CD4-positive, alpha-beta memory T cell (primary cell): ENCODE measurements around the gene FXR2. TPM values are rescaled to one million over a fixed set of nuclear protein-coding genes. Genes with fewer than 3 reads are reported as not detected.
A peak's percentile ranks its signal among the peaks of the same experiment; 100 is the strongest.

Experiments used
- CTCF ChIA-PET: fragments of 350-600 bp; sonication (Branson Sonifier 250); formaldehyde crosslinking; loops from one replicate; lab custom pipeline; 2021; ENCODE audit warnings: inconsistent platforms; ENCODE audit not compliant: partially characterized antibody; lab: Charles Lee
- POLR2A ChIA-PET: fragments of 350-600 bp; sonication (Branson Sonifier 250); formaldehyde crosslinking; loops from one replicate; lab custom pipeline; 2021; ENCODE audit not compliant: partially characterized antibody; lab: Charles Lee
- DNase-seq, 5 donors: peaks; one replicate each; pipeline versions ENCODE4 v3.0.0 to v3.0.0-alpha.2; 2020 to 2022; ENCODE audit warnings: mixed read lengths in 1 of 5
- H3K27ac ChIP-seq: one replicate; pipeline ENCODE4 v1.7.0; 2013; ENCODE audit warnings: low read depth, low read length
- H3K27me3 ChIP-seq: 2 replicates; pipeline ENCODE4 v1.7.0; 2013; ENCODE audit warnings: mild to moderate bottlenecking, low read length, moderate library complexity; ENCODE audit not compliant: insufficient read depth
- H3K36me3 ChIP-seq: 2 replicates; pipeline ENCODE4 v1.7.0; 2013; ENCODE audit warnings: mild to moderate bottlenecking, low read length, moderate library complexity; ENCODE audit not compliant: insufficient read depth
- H3K4me1 ChIP-seq: 2 replicates; pipeline ENCODE4 v1.7.0; 2013; ENCODE audit warnings: mild to moderate bottlenecking, low read length, moderate library complexity; ENCODE audit not compliant: insufficient read depth
- H3K4me3 ChIP-seq, 2 donors: one replicate each; pipeline ENCODE4 v1.7.0; 2013; ENCODE audit warnings: low read length in 2 of 2, mild to moderate bottlenecking in 1 of 2
- H3K9me3 ChIP-seq, 2 donors: one replicate each; pipeline ENCODE4 v1.7.0; 2013; ENCODE audit warnings: low read length in 2 of 2, control low read depth in 1 of 2; ENCODE audit not compliant: control insufficient read depth in 1 of 2
- H3K27ac Mint-ChIP-seq, 7 donors: one replicate each; pipeline ENCODE4 v1.8.0; 2020 to 2021; ENCODE audit warnings: mixed read lengths in 7 of 7, mild to moderate bottlenecking in 6 of 7, inconsistent platforms in 3 of 7, moderate library complexity in 3 of 7
- H3K27me3 Mint-ChIP-seq, 2 donors: one replicate each; pipeline ENCODE4 v1.8.0; 2020 to 2021; ENCODE audit warnings: mixed read lengths in 2 of 2
- H3K36me3 Mint-ChIP-seq, 2 donors: one replicate each; pipeline ENCODE4 v1.8.0; 2020 to 2021; ENCODE audit warnings: mixed read lengths in 2 of 2, inconsistent platforms in 1 of 2, mild to moderate bottlenecking in 1 of 2
- H3K4me1 Mint-ChIP-seq, 4 donors: one replicate each; pipeline ENCODE4 v1.8.0; 2020 to 2021; ENCODE audit warnings: mixed read lengths in 4 of 4, mild to moderate bottlenecking in 1 of 4
- H3K4me3 Mint-ChIP-seq, 8 donors: one replicate each; pipeline ENCODE4 v1.8.0; 2020 to 2021; ENCODE audit warnings: mixed read lengths in 8 of 8, mild to moderate bottlenecking in 7 of 8, moderate library complexity in 6 of 8, inconsistent platforms in 3 of 8
- H3K9me3 Mint-ChIP-seq, 8 donors: one replicate each; pipeline ENCODE4 v1.8.0; 2020 to 2021; ENCODE audit warnings: mixed read lengths in 8 of 8, mild to moderate bottlenecking in 5 of 8, inconsistent platforms in 3 of 8, moderate library complexity in 1 of 8
- intact Hi-C: fragments of 100-400 bp; cut with micrococcal nuclease; formaldehyde crosslinking; loops from one replicate; pipeline ENCODE4 v1.15.1; 2023
- polyA plus RNA-seq, 2 donors: library from polyadenylated mRNA; unstranded; fragments of 300-500 nt; fragmentation: Illumina TruSeq; gene quantifications; one replicate each; pipeline ENCODE4 v1.2.3, GENCODE V29; 2021
- total RNA-seq, 2 experiments: library from RNA; stranded (reverse); gene quantifications; one replicate each; pipeline ENCODE4 v1.2.3, GENCODE V29; 2021

FXR2 gene
- total and polyA plus RNA-seq, 4 experiments from 2014 or later = 9.2 to 46.6 (median 31.4) TPM

DNA sequence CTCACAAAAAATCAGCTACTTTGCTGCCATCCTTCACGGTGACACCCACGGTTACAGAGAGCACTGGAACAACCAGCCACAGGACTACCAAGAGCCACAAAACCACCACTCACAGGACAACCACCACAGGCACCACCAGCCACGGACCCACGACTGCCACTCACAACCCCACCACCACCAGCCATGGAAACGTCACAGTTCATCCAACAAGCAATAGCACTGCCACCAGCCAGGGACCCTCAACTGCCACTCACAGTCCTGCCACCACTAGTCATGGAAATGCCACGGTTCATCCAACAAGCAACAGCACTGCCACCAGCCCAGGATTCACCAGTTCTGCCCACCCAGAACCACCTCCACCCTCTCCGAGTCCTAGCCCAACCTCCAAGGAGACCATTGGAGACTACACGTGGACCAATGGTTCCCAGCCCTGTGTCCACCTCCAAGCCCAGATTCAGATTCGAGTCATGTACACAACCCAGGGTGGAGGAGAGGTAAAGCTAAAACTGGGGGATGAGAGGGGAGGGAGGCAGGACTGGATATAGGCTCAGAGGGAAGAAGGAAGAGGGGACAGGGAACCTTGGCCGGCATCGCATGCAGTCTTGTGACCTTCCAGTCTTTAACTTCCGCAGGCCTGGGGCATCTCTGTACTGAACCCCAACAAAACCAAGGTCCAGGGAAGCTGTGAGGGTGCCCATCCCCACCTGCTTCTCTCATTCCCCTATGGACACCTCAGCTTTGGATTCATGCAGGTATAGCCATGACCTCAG is 34.7 kb downstream of the FXR2 start:
- Mint-ChIP-seq H3K36me3 (peaks cover 42 to 68% of the 10 kb centered on the region in 2 donors), H3K27ac (peak overlapping the region; percentile 69 to 98 (median 85)), H3K9me3 (peaks cover 0 to 16% (median 0%) of the 10 kb centered on the region in 8 donors), H3K27me3 (no peaks in the 10 kb centered on the region), H3K4me3 (peak overlapping the region in 3 of 8 donors; percentile 17 to 74 (median 51)), H3K4me1 (peaks cover 29 to 90% (median 62%) of the 10 kb centered on the region in 4 donors)
- ChIA-PET POLR2A (interaction anchor here (0.7 to 2.9 kb wide), 14 partner anchors 8 to 251 kb away, joined by 3 to 25 read pairs (median 5); partner anchors contain the start of genes FXR2, NEURL4, POLR2A and SAT2), CTCF (interaction anchor here (1.1 to 2.1 kb wide), 3 partner anchors 9 to 21 kb away, joined by 4 to 8 read pairs (median 5); no protein-coding TSS in a partner anchor)
- no peaks in the 10 kb centered on the region for H3K27me3 ChIP-seq
- H3K9me3 ChIP-seq = no peaks in the 10 kb centered on the region
- no peak for DNase-seq
- intact Hi-C loops = no loop called here
- H3K4me1 ChIP-seq = peaks cover 71% of the 10 kb centered on the region
- no peak overlapping the region for H3K4me3 ChIP-seq
- peaks cover 42% of the 10 kb centered on the region for H3K36me3 ChIP-seq
- H3K27ac ChIP-seq = peak overlapping the region; percentile 36

DNA sequence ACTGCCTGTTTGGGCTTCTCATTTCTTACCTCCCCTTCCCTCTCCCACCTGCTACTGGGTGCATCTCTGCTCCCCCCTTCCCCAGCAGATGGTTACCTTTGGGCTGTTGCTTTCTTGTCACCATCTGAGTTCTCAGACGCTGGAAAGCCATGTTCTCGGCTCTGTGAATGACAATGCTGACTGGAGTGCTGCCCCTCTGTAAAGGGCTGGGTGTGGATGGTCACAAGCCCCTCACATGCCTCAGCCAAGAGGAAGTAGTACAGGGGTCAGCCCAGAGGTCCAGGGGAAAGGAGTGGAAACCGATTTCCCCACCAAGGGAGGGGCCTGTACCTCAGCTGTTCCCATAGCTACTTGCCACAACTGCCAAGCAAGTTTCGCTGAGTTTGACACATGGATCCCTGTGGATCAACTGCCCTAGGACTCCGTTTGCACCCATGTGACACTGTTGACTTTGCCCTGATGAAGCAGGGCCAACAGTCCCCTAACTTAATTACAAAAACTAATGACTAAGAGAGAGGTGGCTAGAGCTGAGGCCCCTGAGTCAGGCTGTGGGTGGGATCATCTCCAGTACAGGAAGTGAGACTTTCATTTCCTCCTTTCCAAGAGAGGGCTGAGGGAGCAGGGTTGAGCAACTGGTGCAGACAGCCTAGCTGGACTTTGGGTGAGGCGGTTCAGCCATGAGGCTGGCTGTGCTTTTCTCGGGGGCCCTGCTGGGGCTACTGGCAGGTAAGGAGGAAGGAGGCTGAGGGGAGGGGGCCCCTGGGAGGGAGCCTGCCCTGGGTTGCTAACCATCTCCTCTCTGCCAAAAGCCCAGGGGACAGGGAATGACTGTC is 35.5 kb downstream of the FXR2 start, which contains the start of gene CD68:
Gene CD68 (plus strand): TSS at position 638 of the 833 bp plus-strand sequence. CDS start 40 bp downstream, at position 678.
- peaks cover 46 to 71% of the 10 kb centered on the region in 2 donors for H3K36me3 Mint-ChIP-seq
- peaks cover 0 to 16% (median 0%) of the 10 kb centered on the region in 8 donors for H3K9me3 Mint-ChIP-seq
- CTCF ChIA-PET = interaction anchor here (1.7 to 2.1 kb wide), 2 partner anchors 10 to 19 kb away, joined by 4 to 8 read pairs; no protein-coding TSS in a partner anchor
- DNase-seq = peak in 3 of 5 donors; percentile 35 to 71 (median 38)
- H3K27me3 ChIP-seq = no peaks in the 10 kb centered on the region
- intact Hi-C loops = no loop called here
- H3K4me1 ChIP-seq = peaks cover 71% of the 10 kb centered on the region
- H3K9me3 ChIP-seq = no peaks in the 10 kb centered on the region
- H3K4me1 Mint-ChIP-seq = peaks cover 34 to 90% (median 64%) of the 10 kb centered on the region in 4 donors
- H3K4me3 ChIP-seq = no peak within 1 kb of the TSS
- peak within 1 kb of the TSS; percentile 79 to 98 (median 92) for H3K27ac Mint-ChIP-seq
- POLR2A ChIA-PET = interaction anchor here (0.8 to 2.9 kb wide), 10 partner anchors 7 to 250 kb away, joined by 3 to 25 read pairs (median 4); partner anchors contain the start of genes NEURL4, POLR2A, SAT2 and TMEM102
- peak within 1 kb of the TSS in 6 of 8 donors; percentile 17 to 74 (median 38) for H3K4me3 Mint-ChIP-seq
- no peaks in the 10 kb centered on the region for H3K27me3 Mint-ChIP-seq
- peak within 1 kb of the TSS; percentile 36 for H3K27ac ChIP-seq
- peaks cover 51% of the 10 kb centered on the region for H3K36me3 ChIP-seq

DNA sequence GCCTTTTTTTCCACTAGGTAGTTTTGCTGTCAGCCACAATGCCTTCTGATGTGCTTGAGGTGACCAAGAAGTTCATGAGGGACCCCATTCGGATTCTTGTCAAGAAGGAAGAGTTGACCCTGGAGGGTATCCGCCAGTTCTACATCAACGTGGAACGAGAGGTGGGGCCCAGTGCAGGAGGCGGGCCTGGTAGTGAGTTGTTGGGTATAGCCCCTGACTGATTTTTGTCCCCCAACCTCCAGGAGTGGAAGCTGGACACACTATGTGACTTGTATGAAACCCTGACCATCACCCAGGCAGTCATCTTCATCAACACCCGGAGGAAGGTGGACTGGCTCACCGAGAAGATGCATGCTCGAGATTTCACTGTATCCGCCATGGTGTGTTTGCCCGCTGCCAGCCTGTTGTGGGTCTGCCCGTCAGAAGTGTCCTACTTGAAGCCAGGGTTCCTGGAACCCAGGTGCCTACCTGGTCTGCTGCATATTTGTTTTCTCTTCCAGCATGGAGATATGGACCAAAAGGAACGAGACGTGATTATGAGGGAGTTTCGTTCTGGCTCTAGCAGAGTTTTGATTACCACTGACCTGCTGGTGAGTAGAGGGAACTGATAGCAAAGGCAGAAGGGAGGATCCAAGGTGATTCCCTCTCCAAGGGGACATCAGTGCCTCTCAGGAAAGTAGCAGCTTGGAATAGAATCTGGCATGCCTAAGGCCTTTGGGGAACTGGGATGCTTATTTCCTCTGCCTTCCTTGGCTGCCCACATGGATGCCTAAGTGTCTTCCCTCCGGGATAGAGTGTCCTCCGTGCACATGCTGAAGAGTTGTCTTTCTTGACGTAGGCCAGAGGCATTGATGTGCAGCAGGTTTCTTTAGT is 37.1 kb downstream of the FXR2 start:
- ChIA-PET CTCF (interaction anchor here (1.7 kb wide), 1 partner anchor 12 kb away, joined by 4 read pairs; no protein-coding TSS in a partner anchor), POLR2A (interaction anchor here (1.0 to 8.5 kb wide), 2 partner anchors 110 kb away, joined by 3 to 97 read pairs; partner anchors contain the start of genes TP53 and WRAP53)
- DNase-seq = no peak
- Histone ChIP-seq H3K9me3 (no peaks in the 10 kb centered on the region), H3K27ac (no peak overlapping the region), H3K4me1 (peaks cover 65% of the 10 kb centered on the region), H3K27me3 (no peaks in the 10 kb centered on the region), H3K36me3 (peaks cover 54% of the 10 kb centered on the region), H3K4me3 (no peak overlapping the region)
- H3K27ac Mint-ChIP-seq = peak overlapping the region in 6 of 7 donors; percentile 52 to 98 (median 74)
- H3K36me3 Mint-ChIP-seq = peaks cover 53 to 76% of the 10 kb centered on the region in 2 donors
- peak overlapping the region in 3 of 8 donors; percentile 29 to 79 (median 31) for H3K4me3 Mint-ChIP-seq
- H3K4me1 Mint-ChIP-seq = peaks cover 36 to 92% (median 58%) of the 10 kb centered on the region in 4 donors
- H3K27me3 Mint-ChIP-seq = no peaks in the 10 kb centered on the region
- intact Hi-C loops = no loop called here
- peaks cover 0 to 26% (median 0%) of the 10 kb centered on the region in 8 donors for H3K9me3 Mint-ChIP-seq

DNA sequence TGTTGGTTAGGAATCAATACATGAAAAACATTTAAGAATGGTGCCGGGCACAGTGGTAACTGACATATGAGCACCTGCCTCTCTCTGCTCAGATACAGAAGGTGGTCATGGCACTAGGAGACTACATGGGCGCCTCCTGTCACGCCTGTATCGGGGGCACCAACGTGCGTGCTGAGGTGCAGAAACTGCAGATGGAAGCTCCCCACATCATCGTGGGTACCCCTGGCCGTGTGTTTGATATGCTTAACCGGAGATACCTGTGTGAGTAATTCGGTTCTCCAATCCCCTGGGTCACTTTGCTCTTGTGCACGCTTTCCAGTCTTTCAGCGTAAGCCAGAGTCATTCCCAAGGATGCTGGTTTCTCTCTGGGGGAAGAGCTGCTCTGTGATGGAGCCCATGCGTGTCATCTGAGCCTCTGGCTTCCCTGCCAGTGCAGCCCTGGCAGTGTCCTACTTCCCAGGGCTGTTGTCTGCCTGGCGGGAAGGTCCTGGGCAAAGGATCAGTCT is 38.2 kb downstream of the FXR2 start:
- Mint-ChIP-seq H3K27ac (peak overlapping the region in 6 of 7 donors; percentile 13 to 99 (median 90)), H3K4me3 (peak overlapping the region in 6 of 8 donors; percentile 22 to 79 (median 46)), H3K4me1 (peaks cover 42 to 94% (median 60%) of the 10 kb centered on the region in 4 donors), H3K36me3 (peaks cover 53 to 83% of the 10 kb centered on the region in 2 donors), H3K9me3 (peaks cover 0 to 26% (median 0%) of the 10 kb centered on the region in 8 donors), H3K27me3 (no peaks in the 10 kb centered on the region)
- POLR2A ChIA-PET = interaction anchor here (0.7 to 8.6 kb wide), 7 partner anchors 10 to 224 kb away, joined by 3 to 220 read pairs (median 5); partner anchors contain the start of genes FXR2, KCTD11, MPDU1 and SENP3
- Histone ChIP-seq H3K4me1 (peaks cover 65% of the 10 kb centered on the region), H3K27me3 (no peaks in the 10 kb centered on the region), H3K9me3 (no peaks in the 10 kb centered on the region), H3K4me3 (no peak overlapping the region), H3K36me3 (peaks cover 54% of the 10 kb centered on the region), H3K27ac (no peak overlapping the region)
- CTCF ChIA-PET = interaction anchor here (1.0 to 2.9 kb wide), 2 partner anchors 16 to 111 kb away, joined by 3 to 18 read pairs; partner anchors contain the start of genes SENP3 and TP53
- intact Hi-C loops = no loop called here
- DNase-seq = no peak

DNA sequence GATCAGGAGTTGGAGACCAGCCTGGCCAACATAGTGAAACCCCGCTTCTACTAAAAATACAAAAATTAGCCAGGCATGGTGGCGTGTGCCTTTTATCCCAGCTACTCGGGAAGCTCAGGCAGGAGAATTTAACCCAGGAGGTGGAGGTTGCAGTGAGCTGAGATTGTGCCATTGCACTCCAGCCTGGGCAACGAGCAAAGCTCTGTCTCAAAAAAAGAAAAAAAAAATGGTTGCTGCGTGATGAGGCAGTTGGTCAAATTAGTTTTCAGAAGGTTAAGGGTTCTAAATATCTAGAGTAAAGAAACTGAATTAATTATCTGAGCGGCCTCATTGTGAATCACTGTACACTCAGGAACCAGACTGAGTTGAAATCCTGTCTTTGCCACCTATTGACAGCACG is 38.7 kb downstream of the FXR2 start:
- H3K27me3 Mint-ChIP-seq = no peaks in the 10 kb centered on the region
- Histone ChIP-seq H3K4me1 (peaks cover 65% of the 10 kb centered on the region), H3K27ac (peak overlapping the region; percentile 97), H3K36me3 (peaks cover 54% of the 10 kb centered on the region), H3K27me3 (no peaks in the 10 kb centered on the region), H3K4me3 (no peak overlapping the region), H3K9me3 (no peaks in the 10 kb centered on the region)
- peak overlapping the region in 5 of 8 donors; percentile 24 to 99 (median 29) for H3K4me3 Mint-ChIP-seq
- DNase-seq = no peak
- ChIA-PET POLR2A (interaction anchor here (0.5 to 8.6 kb wide), 11 partner anchors 9 to 224 kb away, joined by 3 to 220 read pairs (median 5); partner anchors contain the start of genes FXR2, KCTD11, MPDU1 and POLR2A), CTCF (interaction anchor here (1.0 to 2.9 kb wide), 4 partner anchors 15 to 111 kb away, joined by 3 to 18 read pairs (median 4); partner anchors contain the start of genes SENP3 and TP53)
- H3K36me3 Mint-ChIP-seq = peaks cover 55 to 84% of the 10 kb centered on the region in 2 donors
- intact Hi-C loops = no loop called here
- H3K4me1 Mint-ChIP-seq = peaks cover 40 to 93% (median 60%) of the 10 kb centered on the region in 4 donors
- peaks cover 0 to 24% (median 0%) of the 10 kb centered on the region in 8 donors for H3K9me3 Mint-ChIP-seq
- peak overlapping the region in 6 of 7 donors; percentile 42 to 99 (median 98) for H3K27ac Mint-ChIP-seq
